ENCODE measurements around the gene CEP104.

GRCh38 chr1:3896396-3897000, 39.5 kb upstream of the CEP104 start:
- TF ChIP-seq SP1 (IDR thresholded peaks at IDR 0.05; ENCODE audit: low read depth) (no peak), CTCF (IDR thresholded peaks at IDR 0.05 in 2 of 3, conservative IDR thresholded peaks at IDR 0.05 in 1 of 3; ENCODE audit: borderline replicate concordance in 1 of 3, insufficient read depth in 1 of 3, low read depth in 2 of 3, low read length in 2 of 3) (no peak), POLR2A (IDR thresholded peaks at IDR 0.05; ENCODE audit: borderline replicate concordance, extremely low read depth, insufficient read depth, insufficient read length) (no peak), MAX (IDR thresholded peaks at IDR 0.05) (no peak), JUND (IDR thresholded peaks at IDR 0.05) (no peak), TCF7L2 (IDR thresholded peaks at IDR 0.05; ENCODE audit: borderline replicate concordance, extremely low read depth, insufficient read depth, insufficient read length) (no peak), POLR2AphosphoS5 (IDR thresholded peaks at IDR 0.05; ENCODE audit: low read depth, low read length) (no peak), EZH2 (IDR thresholded peaks at IDR 0.05) (no peak), REST (IDR thresholded peaks at IDR 0.05; ENCODE audit: low read depth) (no peak), EZH2phosphoT487 (IDR thresholded peaks at IDR 0.05; ENCODE audit: borderline replicate concordance) (no peak), FOSL1 (IDR thresholded peaks at IDR 0.05; ENCODE audit: low read depth) (no peak)

All from HCT116 (cell line).